Skeletal muscle cell (primary cell): ENCODE measurements around the gene PITX2.

Experiments used
- DNase-seq: peaks from one replicate; pipeline ENCODE4 v3.0.0-alpha.2; 2010; ENCODE audit warnings: low read depth
- H3K4me3 ChIP-seq: 2 replicates; pipeline ENCODE4 v1.5.1; 2011; ENCODE audit warnings: low read depth, mild to moderate bottlenecking, control low read depth, low read length, moderate library complexity

Gene PITX2

DNA sequence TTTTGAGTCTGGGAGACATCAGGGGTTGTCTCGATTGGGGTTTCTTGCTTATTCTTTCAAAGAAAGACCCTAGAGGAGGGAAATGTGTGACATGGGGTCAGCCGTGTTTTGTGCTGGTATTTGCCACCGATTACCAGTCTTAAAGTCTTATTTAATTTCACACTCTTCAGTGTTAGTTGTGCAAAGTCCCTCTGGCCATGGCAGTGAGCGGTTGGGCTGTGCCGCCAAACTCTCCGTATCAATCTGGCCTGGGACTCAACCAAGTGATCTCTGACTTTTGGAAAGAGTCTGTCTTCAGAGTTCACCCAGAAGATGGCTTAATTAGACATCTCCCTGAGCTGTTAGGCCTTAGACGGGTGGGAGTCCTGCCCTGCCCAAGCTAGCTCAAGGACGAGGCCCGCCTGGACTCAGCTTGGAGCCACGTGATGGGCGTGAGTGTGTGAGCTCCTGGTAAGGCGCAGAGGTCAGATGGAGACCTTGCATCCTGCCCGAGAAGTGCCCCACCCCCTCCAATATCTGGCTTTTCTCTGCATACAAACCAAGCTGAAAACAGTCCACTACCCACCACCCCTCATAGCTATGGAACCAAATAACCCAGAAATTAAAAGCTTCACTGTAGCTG, 3.8 kb upstream of the PITX2 start:
- no peak for DNase-seq
- no peak overlapping the region for H3K4me3 ChIP-seq

DNA sequence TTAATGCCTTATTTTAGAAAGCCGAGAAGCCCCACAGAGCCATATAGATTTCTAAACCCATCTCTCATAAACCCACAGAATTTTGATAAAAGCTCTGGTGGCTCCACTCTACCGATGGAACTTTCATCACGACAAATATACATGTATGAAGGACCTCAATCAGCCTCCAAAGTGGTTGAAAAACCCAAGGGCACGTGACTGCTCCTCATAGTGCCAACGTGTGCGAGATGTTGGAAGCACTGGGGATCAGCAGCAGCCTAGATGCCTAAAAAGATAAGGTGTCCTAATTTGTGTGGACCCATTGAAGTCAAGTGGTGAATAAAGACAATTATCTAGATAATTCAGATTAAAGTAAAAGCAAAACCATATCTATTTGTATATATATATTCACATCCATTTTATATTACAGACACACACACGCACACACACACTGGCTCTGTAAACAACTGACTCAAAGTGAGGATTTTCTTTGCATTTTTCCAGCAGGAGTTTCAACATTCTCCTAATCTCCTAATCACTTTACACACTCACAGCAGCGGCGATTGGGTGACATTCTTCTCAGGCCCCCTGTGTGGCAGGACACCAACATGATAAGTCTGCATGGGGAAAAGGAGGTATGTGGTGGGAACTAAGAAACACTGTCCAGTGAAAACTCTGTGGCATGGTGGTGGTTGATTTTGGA, 2.8 kb upstream of the PITX2 start:
- DNase-seq, result no peak

DNA sequence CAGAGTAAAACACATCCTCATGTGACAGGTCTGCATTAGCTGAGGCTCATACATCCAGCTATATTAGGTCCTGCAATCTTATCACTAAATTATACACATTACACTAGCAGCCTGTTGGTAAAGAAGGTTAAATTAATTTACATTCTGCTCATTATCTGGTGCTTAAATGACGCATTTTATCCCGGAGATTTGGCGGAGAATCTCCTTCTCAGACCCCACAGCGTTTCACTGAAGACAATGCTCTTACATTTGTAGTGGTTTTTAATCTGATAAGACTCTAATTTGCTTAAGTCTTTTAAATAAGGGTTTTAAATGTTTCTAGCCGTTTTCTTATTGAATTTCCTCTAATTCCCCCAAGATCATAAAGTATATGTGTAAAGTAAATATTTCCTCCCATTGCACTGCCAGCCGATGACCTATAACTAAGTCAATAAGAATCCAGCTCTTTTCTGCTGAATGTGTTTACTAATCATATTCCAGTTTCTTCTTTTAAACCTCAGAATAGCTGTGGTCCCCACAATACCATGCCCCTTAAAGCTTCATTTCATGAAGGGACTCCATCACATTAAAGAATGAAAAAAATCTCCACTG, 2.1 kb upstream of the PITX2 start:
- no peak for DNase-seq
- no peak overlapping the region for H3K4me3 ChIP-seq

More for the DNA sequence above, 2.8 kb upstream of the PITX2 start:
- no peak overlapping the region for H3K4me3 ChIP-seq

DNA sequence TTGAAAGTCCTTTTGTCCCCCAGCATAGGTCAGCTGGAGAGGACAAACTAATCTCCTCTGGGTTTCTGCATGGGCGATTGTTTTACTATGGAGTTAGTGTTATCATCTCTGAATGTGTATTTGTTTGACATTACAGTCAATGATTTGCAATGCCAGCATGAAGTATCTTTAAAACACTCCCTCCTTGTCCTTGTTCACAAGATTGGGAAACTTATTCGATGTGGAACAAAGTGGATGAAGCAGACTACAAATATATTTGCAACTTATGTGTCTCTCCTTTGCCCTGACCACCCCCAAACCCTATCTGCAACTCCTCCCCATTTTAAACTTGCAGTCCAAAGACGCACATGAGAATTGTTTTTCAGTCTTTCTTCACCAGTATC, 1.5 kb upstream of the PITX2 start:
- DNase-seq, result no peak
- no peak overlapping the region for H3K4me3 ChIP-seq

DNA sequence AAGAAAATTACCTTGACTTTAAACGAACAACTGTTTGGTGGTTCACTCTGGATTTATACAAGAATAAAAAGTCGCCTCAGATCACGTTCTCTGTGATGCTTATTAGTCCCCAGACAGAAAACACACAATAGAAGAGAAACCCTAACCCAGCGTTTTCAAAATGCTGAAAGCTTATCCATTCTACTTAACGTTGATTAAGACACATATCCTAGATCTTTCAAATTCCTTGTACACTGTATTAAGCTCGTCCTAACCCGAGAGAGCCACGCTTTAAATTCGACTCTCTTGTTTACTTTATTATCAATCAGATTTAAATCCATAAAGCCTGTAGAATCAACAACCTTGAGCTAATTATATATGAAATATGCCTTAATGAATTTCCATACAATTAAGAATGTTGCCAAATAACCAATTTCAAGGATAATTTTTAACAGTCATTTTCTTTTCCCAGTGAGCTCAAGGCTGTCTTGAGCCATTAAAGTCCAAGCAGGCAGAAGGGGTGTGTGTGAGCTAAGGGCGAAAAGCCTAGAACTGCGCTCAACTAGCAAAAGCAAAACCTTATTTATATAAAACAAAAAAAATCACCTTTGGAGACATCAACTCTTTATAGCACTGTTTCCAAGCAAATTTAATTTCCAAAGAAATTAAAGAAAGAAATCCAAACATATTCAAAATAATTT, 981 bp upstream of the PITX2 start:
- peak overlapping the region; percentile 58 for H3K4me3 ChIP-seq
- DNase-seq, result no peak

DNA sequence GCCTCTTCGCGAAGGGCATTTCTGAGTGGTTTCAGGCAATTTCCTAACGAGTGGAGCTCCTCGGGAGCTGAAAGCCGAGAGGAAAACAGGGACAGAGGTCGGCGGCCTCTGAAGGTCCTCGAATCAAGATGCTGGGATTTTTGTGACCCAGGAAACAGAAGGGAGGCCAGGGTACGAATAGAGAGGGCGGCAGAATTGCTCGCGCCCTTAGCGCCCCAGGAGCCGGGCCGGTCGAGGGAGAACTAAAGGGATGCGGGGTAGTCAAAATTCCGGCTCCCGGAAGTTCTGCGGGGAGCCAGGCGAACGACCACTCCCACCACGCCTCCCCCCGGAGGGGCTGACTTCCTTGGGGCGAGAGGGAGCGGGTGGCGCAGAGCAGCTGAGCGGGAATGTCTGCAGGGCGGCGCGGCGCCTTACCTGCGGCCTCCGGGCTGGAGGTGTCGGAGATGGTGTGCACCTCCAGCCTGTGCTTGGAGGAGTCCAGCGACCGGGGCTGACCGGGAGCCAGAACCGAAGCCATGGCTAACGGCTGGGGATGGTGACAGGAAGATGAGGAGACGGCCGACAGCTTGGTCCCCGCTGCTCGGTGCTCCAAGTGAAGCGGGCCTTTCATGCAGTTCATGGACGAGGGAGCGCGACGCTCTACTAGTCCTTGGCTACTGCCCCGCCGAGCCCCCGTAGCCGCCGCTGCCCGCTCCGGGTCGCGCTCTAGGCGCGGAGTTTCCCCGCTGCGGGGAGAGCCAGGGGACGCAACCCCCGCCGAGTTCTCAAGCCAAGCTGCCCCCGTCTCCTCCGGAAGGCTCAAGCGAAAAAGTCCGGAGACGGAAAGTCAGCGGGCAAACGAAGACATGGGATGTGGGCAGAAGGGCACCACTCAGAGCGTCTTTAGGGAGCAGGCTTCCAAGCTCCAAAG, 782 bp downstream of the PITX2 start:
- DNase-seq, result no peak
- H3K4me3 ChIP-seq, result peak overlapping the region; percentile 58

DNA sequence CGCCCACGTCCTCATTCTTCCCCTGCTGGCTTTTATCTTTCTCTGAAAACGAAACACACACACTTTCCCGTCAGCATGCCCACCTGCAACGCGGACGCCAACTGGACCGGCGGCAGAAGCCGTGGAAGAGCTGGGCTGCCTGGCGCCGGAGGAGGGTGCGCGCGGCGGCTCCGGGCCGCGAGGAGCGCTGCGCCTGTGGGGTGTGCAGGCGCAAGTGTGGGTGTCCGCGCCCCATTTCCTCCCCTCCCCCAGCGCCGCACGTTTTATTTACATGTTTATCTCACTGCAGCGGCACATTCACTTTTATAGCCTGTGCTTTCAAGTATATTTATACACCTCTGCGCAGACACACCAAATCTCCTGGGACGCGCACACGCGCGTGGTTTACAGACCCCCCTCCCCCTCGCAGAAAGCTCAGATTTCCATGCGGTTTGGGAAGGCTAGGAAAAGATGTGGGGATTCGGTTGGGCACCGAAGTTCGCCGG, 1.5 kb downstream of the PITX2 start:
- H3K4me3 ChIP-seq, result peak overlapping the region; percentile 58
- no peak for DNase-seq

DNA sequence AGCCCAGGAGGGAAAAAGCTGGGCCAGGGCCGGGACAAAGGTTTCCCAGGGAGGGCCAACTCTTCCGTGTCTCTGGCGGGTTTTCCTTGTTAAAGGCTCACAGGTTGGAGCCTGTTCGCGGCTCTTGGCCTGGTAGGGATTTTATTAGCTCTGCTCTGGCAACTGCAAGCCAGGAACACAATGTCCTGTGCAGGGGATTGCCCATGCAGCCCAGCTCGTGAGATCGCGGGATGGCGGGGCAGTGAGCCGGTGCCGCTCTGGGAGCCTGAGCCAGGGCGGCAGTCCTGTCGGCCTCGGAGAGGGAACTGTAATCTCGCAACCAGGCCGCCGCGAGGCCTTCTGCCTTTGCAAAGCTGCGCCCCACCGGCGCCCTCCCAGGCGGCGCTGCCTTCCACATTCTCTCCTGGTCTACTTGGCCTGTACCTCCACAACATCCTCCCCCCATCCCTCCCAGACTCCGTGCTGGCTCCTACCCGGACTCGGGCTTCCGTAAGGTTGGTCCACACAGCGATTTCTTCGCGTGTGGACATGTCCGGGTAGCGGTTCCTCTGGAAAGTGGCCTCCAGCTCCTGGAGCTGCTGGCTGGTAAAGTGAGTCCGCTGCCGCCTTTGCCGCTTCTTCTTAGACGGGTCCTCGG, 2.1 kb downstream of the PITX2 start:
- no peak for DNase-seq
- H3K4me3 ChIP-seq, result peak overlapping the region; percentile 58

DNA sequence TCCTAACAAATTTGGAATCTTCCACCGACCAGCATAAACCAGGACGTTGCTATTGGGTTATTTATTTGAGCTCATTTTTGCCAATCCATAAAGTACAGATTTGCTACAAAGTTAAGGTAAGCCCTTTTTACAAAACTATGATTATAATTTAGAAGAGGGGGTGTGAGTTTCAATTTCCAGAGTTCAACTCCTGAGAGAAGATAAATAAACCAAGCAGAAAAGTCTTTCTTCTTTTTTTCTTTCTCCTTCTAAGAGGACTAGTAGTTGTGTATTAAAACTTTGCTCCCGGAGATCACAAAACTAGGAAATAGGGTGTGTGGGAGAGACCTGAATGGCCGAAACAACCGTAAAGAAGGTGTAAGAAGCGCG, 2.6 kb downstream of the PITX2 start:
- peak overlapping the region; percentile 58 for H3K4me3 ChIP-seq
- DNase-seq, result no peak

DNA sequence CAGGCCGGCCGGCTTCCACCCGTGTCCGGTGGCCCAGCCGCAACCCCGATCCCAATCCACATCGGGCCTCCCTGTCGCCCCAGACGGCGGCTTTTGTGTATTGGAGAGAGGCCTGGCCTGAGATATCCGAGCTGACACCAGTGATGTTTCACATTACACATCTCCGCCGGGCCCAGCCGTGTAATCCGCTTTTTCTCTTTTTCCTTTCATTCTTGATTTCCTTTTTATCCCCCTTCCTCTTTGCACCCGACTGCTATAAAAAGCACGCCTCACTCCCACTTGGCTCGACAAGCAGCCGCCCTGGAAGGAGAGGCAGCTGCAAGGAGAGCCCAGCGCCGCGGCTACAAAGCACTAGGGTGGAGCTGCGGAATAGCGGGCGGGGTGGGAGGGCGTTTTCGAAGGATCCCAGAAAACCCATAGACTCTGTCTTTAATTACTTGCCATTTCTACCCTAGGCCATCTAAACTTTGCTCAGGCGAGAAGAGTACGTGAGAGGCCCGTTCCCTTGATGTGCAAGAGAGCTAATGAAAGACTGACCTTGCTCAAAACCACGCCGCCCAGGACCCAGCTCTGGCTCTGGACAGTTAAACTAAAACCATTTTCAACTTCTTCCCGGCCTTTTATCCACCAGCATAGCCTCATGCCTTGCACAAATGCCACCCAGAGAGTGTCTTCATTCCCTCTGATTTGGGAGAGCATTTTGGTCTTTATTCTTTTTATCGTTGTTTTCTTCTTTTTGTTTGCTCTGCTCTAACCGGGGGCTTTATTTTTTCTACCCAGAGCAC, 3.2 kb downstream of the PITX2 start:
- DNase-seq, result no peak
- peak overlapping the region; percentile 13 for H3K4me3 ChIP-seq

DNA sequence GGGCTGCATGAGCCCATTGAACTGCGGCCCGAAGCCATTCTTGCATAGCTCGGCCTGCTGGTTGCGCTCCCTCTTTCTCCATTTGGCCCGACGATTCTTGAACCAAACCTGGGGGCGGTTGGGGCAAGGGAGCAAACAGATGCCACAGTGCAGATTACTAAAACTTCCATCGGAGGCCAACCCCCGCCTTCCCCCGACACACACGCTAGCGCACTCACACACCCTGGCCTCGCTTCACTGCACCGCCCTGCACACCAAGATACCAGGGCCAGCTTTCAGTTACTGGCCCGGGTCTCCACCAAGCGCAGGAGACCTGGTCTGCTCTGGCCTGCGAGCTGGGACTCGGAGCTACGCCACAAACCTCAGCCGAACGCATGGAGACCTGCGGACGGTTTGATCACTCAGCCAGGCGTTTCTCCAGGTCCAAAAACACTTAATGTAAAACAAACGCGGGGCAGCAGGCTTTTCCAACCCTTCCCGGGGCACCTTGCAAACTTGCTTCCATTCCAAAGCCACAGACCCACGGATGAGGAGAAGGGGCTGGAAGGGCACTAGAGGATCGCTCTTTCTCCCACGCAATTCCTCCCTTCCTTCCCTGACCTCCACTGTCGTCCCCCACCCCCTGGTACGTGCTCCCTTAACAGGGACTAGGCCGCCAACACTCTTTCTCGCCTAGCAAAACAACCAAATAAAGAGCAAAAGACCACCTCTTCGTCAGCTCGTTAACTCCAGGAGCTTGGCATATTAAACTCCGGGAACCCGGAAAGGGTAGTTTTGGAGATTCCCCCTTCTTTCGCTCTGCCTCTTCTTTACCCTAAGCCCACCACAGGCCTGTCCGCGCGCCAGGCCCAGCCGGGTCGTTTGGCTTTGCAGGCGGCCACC, 4.1 kb downstream of the PITX2 start:
- peak overlapping the region; percentile 13 for H3K4me3 ChIP-seq

DNA sequence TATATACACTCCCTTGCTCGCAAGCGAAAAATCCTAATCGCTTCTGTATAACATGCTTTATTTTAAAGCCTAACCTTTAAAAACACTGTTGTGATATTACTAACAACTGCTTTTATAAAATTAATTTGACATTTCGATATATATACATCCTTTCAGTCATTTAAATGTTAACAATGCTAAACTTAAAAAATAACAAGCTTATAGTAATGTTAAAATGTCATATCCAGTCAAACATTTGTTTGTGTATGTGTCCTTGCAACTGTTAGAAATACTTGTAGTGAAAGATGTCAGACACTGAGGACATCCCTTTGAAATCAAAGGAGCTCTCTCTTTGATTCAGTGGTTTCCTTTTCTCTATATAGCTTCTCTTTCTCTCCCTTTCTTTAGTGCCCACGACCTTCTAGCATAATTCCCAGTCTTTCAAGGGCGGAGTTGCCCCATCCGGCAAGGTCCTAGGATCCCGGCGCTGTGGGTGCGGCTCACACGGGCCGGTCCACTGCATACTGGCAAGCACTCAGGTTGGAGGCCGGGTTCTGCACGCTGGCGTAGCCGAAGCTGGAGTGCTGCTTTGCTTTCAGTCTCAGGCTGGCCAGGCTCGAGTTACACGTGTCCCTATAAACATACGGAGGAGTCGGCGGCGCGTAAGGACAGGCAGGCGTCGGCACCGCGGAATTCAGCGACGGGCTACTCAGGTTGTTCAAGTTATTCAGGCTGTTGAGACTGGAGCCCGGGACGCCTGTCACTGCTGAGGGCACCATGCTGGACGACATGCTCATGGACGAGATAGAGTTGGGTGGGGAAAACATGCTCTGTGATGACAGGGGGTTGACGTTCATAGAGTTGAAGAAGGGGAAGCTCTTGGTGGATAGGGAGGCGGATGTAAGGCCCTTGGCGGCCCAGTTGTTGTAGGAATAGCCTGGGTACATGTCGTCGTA, 5.0 kb downstream of the PITX2 start:
- no peak overlapping the region for H3K4me3 ChIP-seq
- no peak for DNase-seq

More for the DNA sequence above, 4.1 kb downstream of the PITX2 start:
- no peak for DNase-seq

DNA sequence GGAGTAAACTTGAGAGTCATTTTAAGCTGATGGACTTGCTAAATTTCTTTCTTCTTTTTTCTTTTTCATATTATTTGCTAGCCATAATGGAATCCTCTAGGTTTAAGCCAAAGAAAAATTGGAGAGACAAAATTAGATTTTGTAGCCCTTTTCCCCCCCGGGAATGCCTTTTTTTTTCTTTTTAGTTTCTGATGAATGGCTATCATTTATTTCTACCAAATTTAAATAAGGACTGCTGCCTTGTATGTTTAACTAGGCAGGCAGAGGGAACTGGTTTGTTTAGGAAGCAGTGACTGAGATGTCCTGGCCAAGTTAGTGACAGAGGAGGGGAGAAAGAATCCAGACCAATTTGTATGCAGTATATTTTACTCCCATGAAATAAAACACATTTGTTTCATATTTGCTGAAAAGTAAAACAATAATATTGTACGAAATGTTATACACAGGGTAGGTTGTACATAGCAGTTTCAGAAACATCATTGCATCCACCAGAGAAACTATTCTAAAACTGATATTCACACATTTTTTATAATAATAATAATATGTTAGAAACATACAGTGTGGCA, 5.7 kb downstream of the PITX2 start:
- no peak overlapping the region for H3K4me3 ChIP-seq
- no peak for DNase-seq

DNA sequence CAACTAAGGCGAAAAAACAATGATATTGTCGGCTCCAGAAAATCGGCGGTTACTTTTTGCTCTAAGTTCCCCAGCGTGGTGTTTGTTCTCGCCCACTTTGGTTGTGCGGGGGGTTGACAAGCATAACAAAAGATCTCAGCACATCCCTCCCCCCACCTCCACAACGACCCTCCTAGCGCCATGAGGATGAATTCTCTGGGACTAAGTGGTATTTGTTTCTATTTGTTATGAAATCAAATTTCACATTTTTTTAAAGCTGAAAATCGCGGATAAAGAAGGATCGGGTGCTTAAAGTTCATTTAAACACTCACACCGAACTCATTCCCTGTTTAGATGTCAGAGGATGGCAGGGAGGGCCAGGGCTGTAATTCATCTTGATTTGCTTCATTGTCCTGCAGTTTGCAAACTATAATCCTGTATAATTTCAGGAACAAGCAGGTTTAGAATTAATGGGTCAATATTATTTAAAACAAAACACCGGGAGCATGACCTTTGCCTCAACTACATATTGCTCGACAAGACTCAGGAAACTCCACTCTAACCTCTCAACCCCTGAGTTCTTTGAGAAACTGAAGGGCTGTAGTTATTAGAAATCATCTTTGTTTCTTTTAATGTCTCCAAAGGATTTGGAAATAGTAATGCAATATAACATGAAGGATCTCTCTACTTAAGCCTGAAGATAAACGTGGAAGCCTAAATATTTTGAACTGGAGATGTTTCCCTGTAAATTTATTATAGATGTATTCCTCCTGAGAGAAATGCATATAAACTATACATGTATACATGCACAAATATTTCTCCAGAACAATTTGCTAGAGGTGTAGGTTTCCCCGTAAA, 6.4 kb downstream of the PITX2 start:
- no peak for DNase-seq
- no peak overlapping the region for H3K4me3 ChIP-seq
